Measurements from ENCODE around the gene MED12L. TPM values are rescaled to one million over a fixed set of nuclear protein-coding genes. Genes with fewer than 3 reads are reported as not detected.

The MED12L gene
- polyA plus RNA-seq, 1 experiment: 0.06 TPM

DNA sequence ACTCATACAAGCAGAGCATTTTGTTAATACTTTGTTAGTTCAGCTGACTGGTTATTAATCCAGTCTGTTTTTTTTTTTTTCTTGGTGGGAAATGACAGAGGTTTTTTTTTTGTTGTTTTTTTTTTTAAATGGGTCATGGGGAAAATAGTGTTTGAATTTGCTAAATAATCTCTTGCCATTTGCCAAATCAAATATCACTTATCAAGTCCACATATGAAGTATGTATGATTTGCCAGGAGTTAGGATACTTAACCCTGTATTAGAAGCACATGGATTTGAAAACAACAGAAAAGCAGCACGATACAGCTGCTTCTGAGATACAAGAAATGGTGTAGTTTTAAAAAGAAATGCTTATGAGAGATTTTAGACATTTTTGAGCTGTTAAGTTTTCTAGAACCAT lies 171.3 kb downstream of the MED12L start:
- H3K4me3 ChIP-seq (ENCODE audit: low read depth, low read length): no peak overlapping the region
- POLR2A ChIA-PET: no interaction called here
- TF ChIP-seq, protein P1, sequence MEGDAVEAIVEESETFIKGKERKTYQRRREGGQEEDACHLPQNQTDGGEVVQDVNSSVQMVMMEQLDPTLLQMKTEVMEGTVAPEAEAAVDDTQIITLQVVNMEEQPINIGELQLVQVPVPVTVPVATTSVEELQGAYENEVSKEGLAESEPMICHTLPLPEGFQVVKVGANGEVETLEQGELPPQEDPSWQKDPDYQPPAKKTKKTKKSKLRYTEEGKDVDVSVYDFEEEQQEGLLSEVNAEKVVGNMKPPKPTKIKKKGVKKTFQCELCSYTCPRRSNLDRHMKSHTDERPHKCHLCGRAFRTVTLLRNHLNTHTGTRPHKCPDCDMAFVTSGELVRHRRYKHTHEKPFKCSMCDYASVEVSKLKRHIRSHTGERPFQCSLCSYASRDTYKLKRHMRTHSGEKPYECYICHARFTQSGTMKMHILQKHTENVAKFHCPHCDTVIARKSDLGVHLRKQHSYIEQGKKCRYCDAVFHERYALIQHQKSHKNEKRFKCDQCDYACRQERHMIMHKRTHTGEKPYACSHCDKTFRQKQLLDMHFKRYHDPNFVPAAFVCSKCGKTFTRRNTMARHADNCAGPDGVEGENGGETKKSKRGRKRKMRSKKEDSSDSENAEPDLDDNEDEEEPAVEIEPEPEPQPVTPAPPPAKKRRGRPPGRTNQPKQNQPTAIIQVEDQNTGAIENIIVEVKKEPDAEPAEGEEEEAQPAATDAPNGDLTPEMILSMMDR (IDR thresholded peaks at IDR 0.05; ENCODE audit: insufficient read depth, low read depth, low read length): no peak
- CTCF ChIA-PET: interaction anchor here (1.4 to 2.5 kb wide), 2 partner anchors 23 to 28 kb away, joined by 3 to 8 read pairs; no protein-coding TSS in a partner anchor
- no peaks in the 10 kb centered on the region for H3K36me3 ChIP-seq (ENCODE audit: control insufficient read depth, insufficient read depth, low read length)
- DNase-seq (ENCODE audit: low read depth): no peak
- no peaks in the 10 kb centered on the region for H3K27me3 ChIP-seq (ENCODE audit: control insufficient read depth, insufficient read depth, low read length)

DNA sequence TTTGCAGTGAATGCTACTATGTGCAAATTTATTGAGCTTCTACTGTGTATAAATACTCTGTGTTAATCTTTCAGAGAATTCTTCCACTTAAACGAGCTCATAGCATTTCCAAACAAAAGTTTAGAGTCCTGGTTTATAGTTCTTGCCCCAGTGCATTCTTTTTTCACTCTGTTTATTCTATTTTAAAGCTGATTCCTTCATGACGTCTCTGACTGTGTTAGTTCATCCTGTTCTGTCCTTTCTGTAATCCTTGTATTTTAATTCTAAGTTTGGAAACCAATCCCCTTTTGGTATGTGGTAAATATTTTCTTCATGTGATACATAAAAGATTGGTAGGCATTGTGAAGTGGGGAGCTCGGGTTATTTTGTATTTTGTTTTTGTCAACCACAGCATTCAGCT lies 174.2 kb downstream of the MED12L start:
- CTCF ChIA-PET: interaction anchor here (2.4 kb wide), 1 partner anchor 11 kb away, joined by 10 read pairs; no protein-coding TSS in a partner anchor

GRCh38 chr3:151262871-151263525 lies 177.5 kb downstream of the MED12L start:
- Histone ChIP-seq H3K36me3 (ENCODE audit: control insufficient read depth, insufficient read depth, low read length) (no peaks in the 10 kb centered on the region), H3K4me3 (ENCODE audit: low read depth, low read length) (no peak overlapping the region), H3K27me3 (ENCODE audit: control insufficient read depth, insufficient read depth, low read length) (no peaks in the 10 kb centered on the region)
- ChIA-PET POLR2A (no interaction called here), CTCF (interaction anchor here (1.0 to 2.7 kb wide), 3 partner anchors 19 to 576 kb away, joined by 3 to 10 read pairs (median 9); no protein-coding TSS in a partner anchor)
- TF ChIP-seq, protein P1 (IDR thresholded peaks at IDR 0.05; ENCODE audit: insufficient read depth, low read depth, low read length): no peak
- DNase-seq (ENCODE audit: low read depth): peak; percentile 25

More for the DNA sequence above, 174.2 kb downstream of the MED12L start:
- Histone ChIP-seq H3K27me3 (ENCODE audit: control insufficient read depth, insufficient read depth, low read length) (no peaks in the 10 kb centered on the region), H3K4me3 (ENCODE audit: low read depth, low read length) (no peak overlapping the region), H3K36me3 (ENCODE audit: control insufficient read depth, insufficient read depth, low read length) (no peaks in the 10 kb centered on the region)
- TF ChIP-seq, protein P1 (IDR thresholded peaks at IDR 0.05; ENCODE audit: insufficient read depth, low read depth, low read length): no peak
- POLR2A ChIA-PET: no interaction called here
- DNase-seq (ENCODE audit: low read depth): no peak

- ChIA-PET CTCF (interaction anchor here (2.0 kb wide), 1 partner anchor 18 kb away, joined by 10 read pairs; no protein-coding TSS in a partner anchor), POLR2A (no interaction called here)
- DNase-seq (ENCODE audit: low read depth): no peak
- Histone ChIP-seq H3K4me3 (ENCODE audit: low read depth, low read length) (no peak overlapping the region), H3K36me3 (ENCODE audit: control insufficient read depth, insufficient read depth, low read length) (no peaks in the 10 kb centered on the region), H3K27me3 (ENCODE audit: control insufficient read depth, insufficient read depth, low read length) (no peaks in the 10 kb centered on the region)
- TF ChIP-seq, protein P1 (IDR thresholded peaks at IDR 0.05; ENCODE audit: insufficient read depth, low read depth, low read length): no peak
These were observed 179.1 kb downstream of the MED12L start for GRCh38 chr3:151264605-151265004.

DNA sequence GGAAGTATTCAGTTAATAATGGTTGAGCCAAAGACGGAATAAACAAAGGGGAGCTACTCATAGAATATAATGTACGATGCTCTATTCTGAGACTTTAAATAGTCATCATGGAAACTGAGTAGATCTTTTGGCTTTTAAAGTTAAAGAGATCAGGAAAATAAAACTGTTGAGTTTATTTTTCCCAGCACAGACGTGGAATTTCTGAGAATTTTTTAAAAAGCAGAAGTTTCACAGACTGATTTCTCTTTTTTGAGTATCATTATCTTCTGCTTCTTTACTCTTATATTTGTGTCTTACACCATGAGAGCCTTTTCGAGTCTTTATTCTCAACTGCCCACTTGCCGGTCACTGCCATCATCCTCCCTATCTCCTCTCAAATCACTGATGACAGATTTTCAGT lies 179.7 kb downstream of the MED12L start:
- ChIA-PET POLR2A (no interaction called here), CTCF (interaction anchor here (2.0 kb wide), 1 partner anchor 17 kb away, joined by 10 read pairs; no protein-coding TSS in a partner anchor)
- Histone ChIP-seq H3K36me3 (ENCODE audit: control insufficient read depth, insufficient read depth, low read length) (no peaks in the 10 kb centered on the region), H3K27me3 (ENCODE audit: control insufficient read depth, insufficient read depth, low read length) (no peaks in the 10 kb centered on the region), H3K4me3 (ENCODE audit: low read depth, low read length) (no peak overlapping the region)
- no peak for DNase-seq (ENCODE audit: low read depth)
- TF ChIP-seq, protein P1 (IDR thresholded peaks at IDR 0.05; ENCODE audit: insufficient read depth, low read depth, low read length): no peak
